ENCODE data around the gene CBX8. TPM values are rescaled to one million over a fixed set of nuclear protein-coding genes. Genes with fewer than 3 reads are reported as not detected.
"Not testable (repeated sequence)": the region's sequence is repeated elsewhere in the genome, so short reads cannot be mapped to it uniquely, and the experiment has no call there.

The CBX8 gene
- total RNA-seq, 1 experiment from 2014 or later = 11.3 TPM

DNA sequence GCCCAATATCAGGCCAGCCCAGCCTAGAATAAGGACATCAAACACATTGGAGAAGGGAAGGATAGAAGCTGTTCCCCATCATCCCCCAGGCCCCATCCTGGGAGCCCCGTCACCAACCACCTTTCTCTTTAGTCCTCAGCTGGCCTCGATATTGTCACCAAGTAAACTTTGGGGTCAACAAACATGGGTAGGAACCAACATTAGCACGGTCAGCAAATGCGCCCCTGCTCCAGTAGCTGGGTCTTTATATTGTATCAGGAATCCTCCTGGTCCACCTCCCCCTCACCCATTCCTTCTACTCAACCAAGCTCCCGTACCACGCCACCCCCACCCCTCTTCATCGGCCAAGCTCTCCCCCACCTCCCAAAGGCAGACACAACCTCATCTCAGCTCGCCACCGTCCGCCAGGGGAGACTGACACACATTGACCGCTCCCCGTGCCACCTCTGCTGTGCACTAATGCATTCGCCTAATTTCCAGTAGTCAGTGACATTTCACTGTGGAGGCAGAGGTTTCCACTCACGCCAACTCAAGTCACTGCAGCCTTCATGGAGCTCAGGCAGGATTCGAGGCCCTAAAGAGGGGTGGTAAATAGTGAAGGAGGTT, 39.6 kb downstream of the CBX8 start:
- CTCF ChIA-PET = no interaction called here
- POLR2A ChIA-PET (ENCODE audit: unreplicated experiment) = no interaction called here
- no TSS peak for BruUV-seq (replicated peaks)

DNA sequence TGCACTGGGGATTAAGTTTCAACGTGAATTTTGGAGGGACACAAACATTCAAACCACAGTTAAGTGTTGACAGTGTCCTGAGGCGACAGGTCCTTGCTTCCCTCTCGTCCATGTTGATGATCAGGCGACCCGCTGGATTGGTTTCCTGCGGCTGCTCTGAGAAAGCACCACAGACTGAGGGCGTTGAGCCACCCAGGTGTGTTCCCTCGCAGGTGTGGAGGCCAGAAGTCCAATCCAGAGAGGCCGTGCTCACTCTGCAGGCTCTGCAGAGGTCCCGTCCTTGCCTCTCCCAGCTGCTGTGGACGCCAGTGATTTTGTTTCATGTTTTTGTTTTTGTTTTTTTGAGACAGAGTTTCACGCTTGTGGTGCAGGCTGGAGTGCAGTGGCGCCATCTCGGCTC, 41.3 kb downstream of the CBX8 start:
- no peaks in the 10 kb centered on the region for H3K36me3 ChIP-seq (ENCODE audit: low read depth, low read length)
- DNase-seq (no peak), ATAC-seq (no peak)
- ChIA-PET POLR2A (ENCODE audit: unreplicated experiment) (no interaction called here), CTCF (no interaction called here)
- H3F3A ChIP-seq (ENCODE audit: low read length, unreplicated experiment) = no peaks in the 10 kb centered on the region
- no peaks in the 10 kb centered on the region for H4K20me1 ChIP-seq (ENCODE audit: low read length)
- H3K4me2 ChIP-seq (ENCODE audit: low read length) = no peak overlapping the region
- no peaks in the 10 kb centered on the region for H3K79me2 ChIP-seq (ENCODE audit: low read length)
- TF ChIP-seq, protein P1, sequence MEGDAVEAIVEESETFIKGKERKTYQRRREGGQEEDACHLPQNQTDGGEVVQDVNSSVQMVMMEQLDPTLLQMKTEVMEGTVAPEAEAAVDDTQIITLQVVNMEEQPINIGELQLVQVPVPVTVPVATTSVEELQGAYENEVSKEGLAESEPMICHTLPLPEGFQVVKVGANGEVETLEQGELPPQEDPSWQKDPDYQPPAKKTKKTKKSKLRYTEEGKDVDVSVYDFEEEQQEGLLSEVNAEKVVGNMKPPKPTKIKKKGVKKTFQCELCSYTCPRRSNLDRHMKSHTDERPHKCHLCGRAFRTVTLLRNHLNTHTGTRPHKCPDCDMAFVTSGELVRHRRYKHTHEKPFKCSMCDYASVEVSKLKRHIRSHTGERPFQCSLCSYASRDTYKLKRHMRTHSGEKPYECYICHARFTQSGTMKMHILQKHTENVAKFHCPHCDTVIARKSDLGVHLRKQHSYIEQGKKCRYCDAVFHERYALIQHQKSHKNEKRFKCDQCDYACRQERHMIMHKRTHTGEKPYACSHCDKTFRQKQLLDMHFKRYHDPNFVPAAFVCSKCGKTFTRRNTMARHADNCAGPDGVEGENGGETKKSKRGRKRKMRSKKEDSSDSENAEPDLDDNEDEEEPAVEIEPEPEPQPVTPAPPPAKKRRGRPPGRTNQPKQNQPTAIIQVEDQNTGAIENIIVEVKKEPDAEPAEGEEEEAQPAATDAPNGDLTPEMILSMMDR (conservative IDR thresholded peaks at IDR 0.05; ENCODE audit: low read depth, low read length) = no peak
- no peak for TF ChIP-seq EZH2 (IDR thresholded peaks at IDR 0.05; ENCODE audit: low read length, unreplicated experiment)
- no peak for TF ChIP-seq EZH2phosphoT487 (IDR thresholded peaks at IDR 0.05; ENCODE audit: borderline replicate concordance, low read length)
- H3K9ac ChIP-seq (ENCODE audit: low read length) = no peak overlapping the region
- no peak overlapping the region for H3K27ac ChIP-seq (ENCODE audit: low read length)
- no TSS peak for BruUV-seq (replicated peaks)
- H3K4me3 ChIP-seq (ENCODE audit: low read length) = no peak overlapping the region
- intact Hi-C loops (cut with micrococcal nuclease) = no loop called here
- H3K4me1 ChIP-seq (ENCODE audit: insufficient read depth, low read length) = peaks cover 15% of the 10 kb centered on the region
- H3K27me3 ChIP-seq (ENCODE audit: low read length) = no peaks in the 10 kb centered on the region
- no peaks in the 10 kb centered on the region for H3K9me2 ChIP-seq (replicated peaks; ENCODE audit: low read length)
- no peak overlapping the region for H2AFZ ChIP-seq (ENCODE audit: low read length)
- no peaks in the 10 kb centered on the region for H3K9me3 ChIP-seq (ENCODE audit: low read length)

More for the DNA sequence above, 39.6 kb downstream of the CBX8 start:
- H3K4me1 ChIP-seq (ENCODE audit: insufficient read depth, low read length) = peaks cover under 1% of the 10 kb centered on the region; the same call in 1 of the 2 replicates
- no peaks in the 10 kb centered on the region for H3K79me2 ChIP-seq (ENCODE audit: low read length)
- H3K9me3 ChIP-seq (ENCODE audit: low read length) = no peaks in the 10 kb centered on the region
- H3F3A ChIP-seq (ENCODE audit: low read length, unreplicated experiment) = no peaks in the 10 kb centered on the region
- H3K27ac ChIP-seq (ENCODE audit: low read length) = no peak overlapping the region
- DNase-seq (no peak), ATAC-seq (no peak)
- no peak overlapping the region for H2AFZ ChIP-seq (ENCODE audit: low read length)
- no peak overlapping the region for H3K9ac ChIP-seq (ENCODE audit: low read length)
- H3K4me3 ChIP-seq (ENCODE audit: low read length) = no peak overlapping the region
- no peaks in the 10 kb centered on the region for H3K27me3 ChIP-seq (ENCODE audit: low read length)
- H3K9me2 ChIP-seq (replicated peaks; ENCODE audit: low read length) = no peaks in the 10 kb centered on the region
- no peak overlapping the region for H3K4me2 ChIP-seq (ENCODE audit: low read length)
- H3K36me3 ChIP-seq (ENCODE audit: low read depth, low read length) = no peaks in the 10 kb centered on the region
- no peaks in the 10 kb centered on the region for H4K20me1 ChIP-seq (ENCODE audit: low read length)
- intact Hi-C loops (cut with micrococcal nuclease) = no loop called here
- TF ChIP-seq, protein P1 (conservative IDR thresholded peaks at IDR 0.05; ENCODE audit: low read depth, low read length) = no peak
- no peak for TF ChIP-seq EZH2phosphoT487 (IDR thresholded peaks at IDR 0.05; ENCODE audit: borderline replicate concordance, low read length)
- TF ChIP-seq EZH2 (IDR thresholded peaks at IDR 0.05; ENCODE audit: low read length, unreplicated experiment) = no peak

DNA sequence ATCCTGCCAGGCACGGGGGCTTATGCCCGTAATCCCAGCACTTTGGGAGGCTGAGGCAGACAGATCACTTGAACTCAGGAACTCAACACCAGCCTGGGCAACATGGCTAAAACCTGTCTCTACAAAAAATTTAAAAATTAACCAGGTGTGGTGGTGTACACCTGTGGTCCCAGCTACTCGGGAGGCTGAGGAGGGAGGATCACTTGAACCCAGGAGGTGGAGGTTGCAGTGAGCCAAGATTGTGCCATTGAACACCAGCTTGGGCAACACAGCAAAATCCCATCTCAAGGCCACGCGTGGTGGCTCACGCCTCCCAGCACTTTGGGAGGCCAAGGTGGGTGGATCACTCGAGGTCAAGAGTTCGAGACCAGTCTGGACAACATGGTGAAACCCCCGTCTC, 42.0 kb downstream of the CBX8 start:
- CTCF ChIA-PET; H3K36me3 ChIP-seq (ENCODE audit: low read depth, low read length); DNase-seq; H3K79me2 ChIP-seq (ENCODE audit: low read length); H3K27ac ChIP-seq (ENCODE audit: low read length); H3K9me3 ChIP-seq (ENCODE audit: low read length); H3K9ac ChIP-seq (ENCODE audit: low read length); H2AFZ ChIP-seq (ENCODE audit: low read length); H3K9me2 ChIP-seq (replicated peaks; ENCODE audit: low read length); H3K4me3 ChIP-seq (ENCODE audit: low read length); BruUV-seq (replicated peaks); POLR2A ChIA-PET (ENCODE audit: unreplicated experiment); H3K4me2 ChIP-seq (ENCODE audit: low read length); H4K20me1 ChIP-seq (ENCODE audit: low read length); H3F3A ChIP-seq (ENCODE audit: low read length, unreplicated experiment); H3K27me3 ChIP-seq (ENCODE audit: low read length); ATAC-seq: not testable (repeated sequence)
- intact Hi-C loops (cut with micrococcal nuclease) = loop anchor here (5.0 kb wide), 1 partner anchor 237 kb away; no protein-coding TSS in a partner anchor
- H3K4me1 ChIP-seq (ENCODE audit: insufficient read depth, low read length) = peaks cover 20% of the 10 kb centered on the region
